ENCODE data around the gene SNRPN. TPM values are rescaled to one million over a fixed set of nuclear protein-coding genes. Genes with fewer than 3 reads are reported as not detected.

The SNRPN gene
- total and polyA plus RNA-seq, 3 experiments from 2014 or later: 44.0 to 354 (median 44.2) TPM

DNA sequence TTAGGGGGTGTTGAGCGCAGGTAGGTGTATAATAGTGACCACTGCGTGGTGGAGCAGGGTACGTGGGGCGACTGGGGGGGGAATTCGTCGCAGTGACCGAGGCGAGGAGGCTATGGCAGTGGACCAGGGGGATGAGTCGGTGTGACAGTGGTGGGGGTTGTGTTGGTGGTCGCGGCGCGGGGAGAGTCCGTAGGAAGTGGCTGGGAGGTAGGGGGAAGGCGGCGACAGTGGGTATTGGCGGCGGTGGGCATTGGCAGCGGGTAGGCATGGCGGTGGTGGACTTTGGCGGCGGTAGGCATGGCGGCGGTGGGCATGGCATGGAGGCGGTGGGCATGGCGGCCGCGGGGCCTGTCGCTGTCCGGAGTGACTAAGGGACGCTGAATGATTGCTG, 739 bp downstream of the SNRPN start:
- Histone ChIP-seq H3K4me1 (ENCODE audit: insufficient read depth, low read length) (peaks cover 12% of the 10 kb centered on the region), H3K9me3 (ENCODE audit: low read length) (no peaks in the 10 kb centered on the region), H3K4me3 (ENCODE audit: low read length) (peak overlapping the region; percentile 87), H3K36me3 (ENCODE audit: insufficient read depth, low read length) (no peaks in the 10 kb centered on the region), H3K27me3 (ENCODE audit: insufficient read depth, low read length, poor library complexity, severe bottlenecking) (no peaks in the 10 kb centered on the region), H3K27ac (ENCODE audit: low read depth, low read length) (peak overlapping the region; percentile 88)
- ChIA-PET CTCF (no interaction called here), POLR2A (interaction anchor here (1.0 kb wide), 1 partner anchor 484 kb away, joined by 3 read pairs; no protein-coding TSS in a partner anchor)
- Mint-ChIP-seq H3K9me3 (peaks cover 0 to 5% (median 2%) of the 10 kb centered on the region in 5 donors), H3K27ac (peak overlapping the region; percentile 92 to 98 (median 96)), H3K27me3 (peaks cover 2 to 4% of the 10 kb centered on the region in 2 donors), H3K4me3 (peak overlapping the region; percentile 92 to 99 (median 94)), H3K36me3 (peaks cover 2 to 28% (median 3%) of the 10 kb centered on the region in 3 donors), H3K4me1 (peaks cover 29 to 44% (median 33%) of the 10 kb centered on the region in 3 donors)
- peak in 4 of 5 donors; percentile 2 to 54 (median 20) for DNase-seq

GRCh38 chr15:24956111-24956838, 1.5 kb downstream of the SNRPN start:
- ChIA-PET CTCF (no interaction called here), POLR2A (interaction anchor here (1.0 kb wide), 1 partner anchor 483 kb away, joined by 3 read pairs; no protein-coding TSS in a partner anchor)
- Mint-ChIP-seq H3K4me1 (peaks cover 32 to 51% (median 40%) of the 10 kb centered on the region in 3 donors), H3K4me3 (peak overlapping the region; percentile 92 to 99 (median 94)), H3K9me3 (peaks cover 2 to 3% (median 2%) of the 10 kb centered on the region in 5 donors), H3K27ac (peak overlapping the region; percentile 92 to 98 (median 96)), H3K36me3 (peaks cover 2 to 33% (median 3%) of the 10 kb centered on the region in 3 donors), H3K27me3 (peaks cover 0 to 2% of the 10 kb centered on the region in 2 donors)
- H3K36me3 ChIP-seq (ENCODE audit: insufficient read depth, low read length): no peaks in the 10 kb centered on the region
- peak overlapping the region; percentile 87 for H3K4me3 ChIP-seq (ENCODE audit: low read length)
- DNase-seq: peak; percentile 57 to 88 (median 67)
- no peaks in the 10 kb centered on the region for H3K9me3 ChIP-seq (ENCODE audit: low read length)
- no peaks in the 10 kb centered on the region for H3K27me3 ChIP-seq (ENCODE audit: insufficient read depth, low read length, poor library complexity, severe bottlenecking)
- peaks cover 12% of the 10 kb centered on the region for H3K4me1 ChIP-seq (ENCODE audit: insufficient read depth, low read length)
- peak overlapping the region; percentile 88 for H3K27ac ChIP-seq (ENCODE audit: low read depth, low read length)

DNA sequence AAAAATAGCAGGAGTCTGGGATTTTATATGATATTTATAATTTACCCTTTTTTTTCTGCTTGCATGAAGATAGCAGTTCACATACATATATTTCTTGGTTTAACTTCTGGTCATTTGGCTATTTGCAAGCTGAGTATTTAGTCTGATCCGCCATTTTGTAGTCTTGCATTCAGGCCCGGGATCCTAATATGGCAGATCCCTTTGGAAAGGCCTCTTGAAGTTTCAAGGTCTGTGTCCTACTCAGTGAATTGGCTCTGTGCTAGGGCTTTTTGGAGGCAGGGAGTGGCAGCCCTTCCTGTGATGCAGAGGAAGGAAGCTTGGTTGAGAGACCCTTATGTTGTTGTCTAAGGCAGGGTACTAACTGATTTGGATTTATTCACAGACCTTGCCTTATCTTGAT, 2.9 kb downstream of the SNRPN start:
- Mint-ChIP-seq H3K9me3 (peaks cover 2 to 5% (median 3%) of the 10 kb centered on the region in 5 donors), H3K4me3 (peak overlapping the region; percentile 16 to 99 (median 63)), H3K27ac (peak overlapping the region in 7 of 8 donors; percentile 24 to 96 (median 61)), H3K4me1 (peaks cover 33 to 55% (median 41%) of the 10 kb centered on the region in 3 donors), H3K27me3 (peaks cover 0 to 2% of the 10 kb centered on the region in 2 donors), H3K36me3 (peaks cover 2 to 37% (median 3%) of the 10 kb centered on the region in 3 donors)
- Histone ChIP-seq H3K36me3 (ENCODE audit: insufficient read depth, low read length) (no peaks in the 10 kb centered on the region), H3K9me3 (ENCODE audit: low read length) (no peaks in the 10 kb centered on the region), H3K27me3 (ENCODE audit: insufficient read depth, low read length, poor library complexity, severe bottlenecking) (no peaks in the 10 kb centered on the region), H3K4me1 (ENCODE audit: insufficient read depth, low read length) (peaks cover 12% of the 10 kb centered on the region), H3K27ac (ENCODE audit: low read depth, low read length) (no peak overlapping the region), H3K4me3 (ENCODE audit: low read length) (no peak overlapping the region)
- DNase-seq: no peak
- POLR2A ChIA-PET: interaction anchor here (0.8 kb wide), 1 partner anchor 1918 kb away, joined by 4 read pairs; the partner anchor contains the start of gene TUBGCP5
- CTCF ChIA-PET: no interaction called here

- CTCF ChIA-PET: no interaction called here
- peaks cover 7 to 20% (median 15%) of the 10 kb centered on the region in 5 donors for H3K9me3 Mint-ChIP-seq
- Histone ChIP-seq H3K27me3 (ENCODE audit: insufficient read depth, low read length, poor library complexity, severe bottlenecking) (no peaks in the 10 kb centered on the region), H3K27ac (ENCODE audit: low read depth, low read length) (no peak overlapping the region), H3K4me1 (ENCODE audit: insufficient read depth, low read length) (peaks cover 10% of the 10 kb centered on the region), H3K4me3 (ENCODE audit: low read length) (no peak overlapping the region), H3K36me3 (ENCODE audit: insufficient read depth, low read length) (peaks cover 29% of the 10 kb centered on the region), H3K9me3 (ENCODE audit: low read length) (peaks cover 8% of the 10 kb centered on the region)
- POLR2A ChIA-PET: no interaction called here
- H3K27me3 Mint-ChIP-seq: no peaks in the 10 kb centered on the region
- peaks cover 30 to 51% (median 37%) of the 10 kb centered on the region in 3 donors for H3K4me1 Mint-ChIP-seq
- H3K4me3 Mint-ChIP-seq: no peak overlapping the region
- DNase-seq: no peak
- peak overlapping the region in 1 of 8 donors; percentile 21 for H3K27ac Mint-ChIP-seq
- peaks cover 20 to 56% (median 31%) of the 10 kb centered on the region in 3 donors for H3K36me3 Mint-ChIP-seq
Observed at GRCh38 chr15:24961967-24962366, 7.2 kb downstream of the SNRPN start.

- H3K9me3 Mint-ChIP-seq: peaks cover 10 to 23% (median 20%) of the 10 kb centered on the region in 5 donors
- H3K27ac Mint-ChIP-seq: no peak overlapping the region
- H3K36me3 Mint-ChIP-seq: peaks cover 23 to 61% (median 37%) of the 10 kb centered on the region in 3 donors
- DNase-seq: no peak
- peaks cover 32% of the 10 kb centered on the region for H3K36me3 ChIP-seq (ENCODE audit: insufficient read depth, low read length)
- no peak overlapping the region for H3K4me3 ChIP-seq (ENCODE audit: low read length)
- no peaks in the 10 kb centered on the region for H3K27me3 Mint-ChIP-seq
- no peaks in the 10 kb centered on the region for H3K27me3 ChIP-seq (ENCODE audit: insufficient read depth, low read length, poor library complexity, severe bottlenecking)
- no peak overlapping the region for H3K4me3 Mint-ChIP-seq
- POLR2A ChIA-PET: no interaction called here
- H3K27ac ChIP-seq (ENCODE audit: low read depth, low read length): no peak overlapping the region
- peaks cover 8% of the 10 kb centered on the region for H3K9me3 ChIP-seq (ENCODE audit: low read length)
- peaks cover 4% of the 10 kb centered on the region for H3K4me1 ChIP-seq (ENCODE audit: insufficient read depth, low read length)
- CTCF ChIA-PET: no interaction called here
- peaks cover 23 to 44% (median 28%) of the 10 kb centered on the region in 3 donors for H3K4me1 Mint-ChIP-seq
Observed at GRCh38 chr15:24962880-24963279, 8.1 kb downstream of the SNRPN start.

- Histone ChIP-seq H3K4me1 (ENCODE audit: insufficient read depth, low read length) (no peaks in the 10 kb centered on the region), H3K27ac (ENCODE audit: low read depth, low read length) (no peak overlapping the region), H3K9me3 (ENCODE audit: low read length) (peaks cover 8% of the 10 kb centered on the region), H3K4me3 (ENCODE audit: low read length) (no peak overlapping the region), H3K27me3 (ENCODE audit: insufficient read depth, low read length, poor library complexity, severe bottlenecking) (no peaks in the 10 kb centered on the region), H3K36me3 (ENCODE audit: insufficient read depth, low read length) (peaks cover 38% of the 10 kb centered on the region)
- ChIA-PET POLR2A (no interaction called here), CTCF (no interaction called here)
- Mint-ChIP-seq H3K27me3 (no peaks in the 10 kb centered on the region), H3K4me1 (peaks cover 0 to 13% (median 4%) of the 10 kb centered on the region in 3 donors), H3K36me3 (peaks cover 34 to 71% (median 50%) of the 10 kb centered on the region in 3 donors), H3K4me3 (no peak overlapping the region), H3K9me3 (peaks cover 11 to 29% (median 20%) of the 10 kb centered on the region in 5 donors), H3K27ac (peak overlapping the region in 1 of 8 donors; percentile 8)
- no peak for DNase-seq
Observed at GRCh38 chr15:24966364-24967103, 11.7 kb downstream of the SNRPN start.

DNA sequence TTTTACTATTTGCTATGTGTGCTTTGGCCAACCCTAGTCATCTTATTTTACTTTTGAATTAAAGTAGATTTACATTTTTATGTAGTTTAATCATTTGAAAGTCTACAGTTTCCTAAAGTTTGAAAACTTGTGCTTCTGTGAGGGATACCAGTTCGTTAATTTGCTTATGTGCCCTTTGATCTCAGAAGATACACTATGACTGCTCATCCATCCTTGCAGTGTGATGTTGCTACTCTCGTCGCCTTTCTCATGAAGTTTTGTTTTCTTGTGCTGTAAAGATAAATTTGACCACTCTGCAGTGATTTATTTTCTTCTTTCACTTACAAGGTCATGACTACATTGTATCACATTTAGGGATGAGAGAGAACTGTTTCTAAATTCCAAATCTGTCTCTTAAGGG, 16.3 kb downstream of the SNRPN start:
- Mint-ChIP-seq H3K36me3 (peaks cover 31 to 78% (median 59%) of the 10 kb centered on the region in 3 donors), H3K4me3 (no peak overlapping the region), H3K9me3 (peaks cover 15 to 31% (median 23%) of the 10 kb centered on the region in 5 donors), H3K27ac (peak overlapping the region in 1 of 8 donors; percentile 5), H3K27me3 (no peaks in the 10 kb centered on the region), H3K4me1 (peaks cover 0 to 5% (median 0%) of the 10 kb centered on the region in 3 donors)
- H3K36me3 ChIP-seq (ENCODE audit: insufficient read depth, low read length): peaks cover 23% of the 10 kb centered on the region
- no peaks in the 10 kb centered on the region for H3K27me3 ChIP-seq (ENCODE audit: insufficient read depth, low read length, poor library complexity, severe bottlenecking)
- H3K4me1 ChIP-seq (ENCODE audit: insufficient read depth, low read length): no peaks in the 10 kb centered on the region
- no peak overlapping the region for H3K27ac ChIP-seq (ENCODE audit: low read depth, low read length)
- DNase-seq: no peak
- ChIA-PET CTCF (no interaction called here), POLR2A (no interaction called here)
- no peak overlapping the region for H3K4me3 ChIP-seq (ENCODE audit: low read length)
- no peaks in the 10 kb centered on the region for H3K9me3 ChIP-seq (ENCODE audit: low read length)

All from CD8-positive, alpha-beta memory T cell (primary cell).